GM23338 (cell line): ENCODE data around the gene KLHL8.

ENCODE experiments used
- CREB1 ChIP-seq: fragments of 250-450 bp; sonication (Bioruptor Pico); IDR thresholded peaks from 2 replicates; pipeline ENCODE4 v1.5.0; 2020; ENCODE audit warnings: low read depth, mild to moderate bottlenecking, moderate library complexity
- CTCF ChIP-seq, 2 experiments: fragments of 200-600 bp in 1 of 2; sonication (generic) in 1 of 2; conservative IDR thresholded peaks; 2 replicates each; pipeline versions ENCODE4 v1.5.1 to v1.6.1; 2016 to 2017; ENCODE audit warnings: antibody characterized with exemption in 2 of 2, low read depth in 2 of 2, mild to moderate bottlenecking in 2 of 2, moderate library complexity in 1 of 2
- ETS1 ChIP-seq: IDR thresholded peaks from 2 replicates; pipeline ENCODE4 v1.6.1; 2016; ENCODE audit warnings: antibody characterized with exemption
- EZH2 ChIP-seq: fragments of 200-600 bp; sonication (generic); IDR thresholded peaks from one replicate; pipeline ENCODE4 v1.8.0; 2017; ENCODE audit warnings: antibody characterized with exemption, mild to moderate bottlenecking, low read depth; ENCODE audit not compliant: unreplicated experiment
- EZH2phosphoT487 ChIP-seq: fragments of 200-600 bp; sonication (generic); IDR thresholded peaks from one replicate; pipeline ENCODE4 v1.8.1; 2018; ENCODE audit warnings: antibody characterized with exemption; ENCODE audit not compliant: unreplicated experiment
- JUNB ChIP-seq: IDR thresholded peaks from one replicate; pipeline ENCODE4 v1.6.1; 2016; ENCODE audit warnings: antibody characterized with exemption; ENCODE audit not compliant: unreplicated experiment
- NANOG ChIP-seq: IDR thresholded peaks from 2 replicates; pipeline ENCODE4 v1.6.1; 2016; ENCODE audit warnings: antibody characterized with exemption, borderline replicate concordance
- POLR2AphosphoS5 ChIP-seq: IDR thresholded peaks from 2 replicates; pipeline ENCODE4 v1.6.1; 2016; ENCODE audit warnings: antibody characterized with exemption, low read depth
- REST ChIP-seq: IDR thresholded peaks from one replicate; pipeline ENCODE4 v1.6.1; 2018; ENCODE audit warnings: antibody characterized with exemption; ENCODE audit not compliant: unreplicated experiment
- STAT1 ChIP-seq: IDR thresholded peaks from one replicate; pipeline ENCODE4 v1.6.1; 2016; ENCODE audit warnings: antibody characterized with exemption; ENCODE audit not compliant: unreplicated experiment
- ZNF114 ChIP-seq: fragments of 250-450 bp; sonication (Bioruptor Pico); IDR thresholded peaks from 2 replicates; pipeline ENCODE4 v1.5.0; 2020; ENCODE audit warnings: mild to moderate bottlenecking, moderate library complexity
- ZNF331 ChIP-seq: fragments of 250-450 bp; sonication (Bioruptor Pico); IDR thresholded peaks from 2 replicates; pipeline ENCODE4 v1.5.0; 2020; ENCODE audit warnings: low read depth, mild to moderate bottlenecking, moderate library complexity
- ZNF462 ChIP-seq: fragments of 250-450 bp; sonication (Bioruptor Pico); IDR thresholded peaks from 2 replicates; pipeline ENCODE4 v1.5.0; 2020; ENCODE audit warnings: mild to moderate bottlenecking, moderate library complexity

- no peak for TF ChIP-seq POLR2AphosphoS5
- TF ChIP-seq REST, result no peak
- TF ChIP-seq CTCF (conservative IDR thresholded peaks at IDR 0.05; ENCODE audit: low read depth in 2 of 2), result no peak
- TF ChIP-seq CREB1 (CRISPR knock-in tag), result no peak
- no peak for TF ChIP-seq NANOG
- TF ChIP-seq JUNB, result no peak
- TF ChIP-seq EZH2phosphoT487, result no peak
- no peak for TF ChIP-seq ETS1
- no peak for TF ChIP-seq EZH2
- no peak for TF ChIP-seq ZNF331
- no peak for TF ChIP-seq STAT1
- TF ChIP-seq ZNF114 (CRISPR knock-in tag), result no peak
- no peak for TF ChIP-seq ZNF462 (CRISPR knock-in tag)
Observed at GRCh38 chr4:87133183-87133582, 87.2 kb downstream of the KLHL8 start.
